ENCODE measurements around the gene ABCF1.
A peak's percentile ranks its signal among the peaks of the same experiment; 100 is the strongest.
"Not testable (repeated sequence)": the region's sequence is repeated elsewhere in the genome, so short reads cannot be mapped to it uniquely, and the experiment has no call there.

ABCF1 gene
- total RNA-seq: 105 to 119 reads per million in 2 donors

DNA sequence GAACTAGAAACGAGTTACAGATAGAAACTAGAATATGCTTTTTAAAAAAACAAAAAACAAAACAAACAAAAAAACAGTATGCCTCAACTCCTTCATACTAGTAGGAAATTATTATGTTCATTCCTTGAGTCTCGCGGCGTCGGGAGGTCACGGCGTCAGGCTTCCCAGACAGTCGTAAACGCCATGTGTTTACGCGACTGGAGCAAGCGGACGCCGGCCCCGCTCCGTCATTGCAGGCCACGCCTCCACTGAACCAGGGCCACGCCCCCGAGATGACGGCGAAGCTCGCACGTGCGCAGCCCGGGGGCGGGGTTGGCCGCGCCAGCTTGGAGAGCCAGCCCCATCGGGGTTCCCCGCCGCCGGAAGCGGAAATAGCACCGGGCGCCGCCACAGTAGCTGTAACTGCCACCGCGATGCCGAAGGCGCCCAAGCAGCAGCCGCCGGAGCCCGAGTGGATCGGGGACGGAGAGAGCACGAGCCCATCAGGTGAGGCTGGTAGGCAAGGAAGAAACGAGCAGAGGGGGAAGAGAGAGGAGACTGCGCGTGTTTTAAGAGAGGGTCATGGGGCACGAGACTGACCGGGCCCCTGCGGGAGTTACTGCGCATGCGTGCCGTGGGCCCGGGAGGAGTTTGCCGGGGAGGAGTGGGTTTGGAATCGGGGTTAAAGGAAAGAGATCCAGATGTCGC lies at the start of gene ABCF1:
TSS of gene ABCF1 (plus strand) at position 368 of the 687 bp plus-strand sequence. CDS start at position 414, 46 bp downstream.
- DNase-seq: peak; percentile 99

DNA sequence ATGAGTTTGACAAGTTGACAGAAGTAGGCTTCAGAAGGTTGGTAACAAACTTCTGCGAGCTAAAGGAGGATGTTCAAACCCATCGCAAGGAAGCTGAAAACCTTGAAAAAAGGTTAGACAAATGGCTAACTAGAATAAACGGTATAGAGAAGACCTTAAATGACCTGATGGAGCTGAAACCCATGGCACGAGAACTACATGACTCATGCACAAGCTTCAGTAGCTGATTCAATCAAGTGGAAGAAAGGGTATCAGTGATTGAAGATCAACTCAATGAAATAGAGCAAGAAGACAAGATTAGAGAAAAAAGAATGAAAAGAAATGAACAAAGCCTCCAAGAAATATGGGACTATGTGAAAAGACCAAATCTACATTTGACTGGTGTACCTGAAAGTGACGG lies 49.3 kb upstream of the ABCF1 start:
- not testable (repeated sequence) for DNase-seq

DNA sequence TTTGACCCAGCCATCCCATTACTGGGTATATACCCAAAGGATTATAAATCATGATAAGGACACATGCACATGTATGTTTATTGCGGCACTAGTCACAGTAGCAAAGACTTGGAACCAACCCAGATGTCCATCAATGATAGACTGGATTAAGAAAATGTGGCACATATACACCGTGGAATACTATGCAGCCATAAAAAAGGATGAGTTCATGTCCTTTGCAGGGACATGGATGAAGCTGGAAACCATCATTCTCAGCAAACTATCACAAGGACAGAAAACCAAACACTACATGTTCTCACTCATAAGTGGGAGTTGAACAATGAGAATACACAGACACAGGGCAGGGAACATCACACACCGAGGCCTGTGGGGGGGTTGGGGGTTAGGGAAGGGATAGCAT lies 44.8 kb upstream of the ABCF1 start:
- not testable (repeated sequence) for DNase-seq

DNA sequence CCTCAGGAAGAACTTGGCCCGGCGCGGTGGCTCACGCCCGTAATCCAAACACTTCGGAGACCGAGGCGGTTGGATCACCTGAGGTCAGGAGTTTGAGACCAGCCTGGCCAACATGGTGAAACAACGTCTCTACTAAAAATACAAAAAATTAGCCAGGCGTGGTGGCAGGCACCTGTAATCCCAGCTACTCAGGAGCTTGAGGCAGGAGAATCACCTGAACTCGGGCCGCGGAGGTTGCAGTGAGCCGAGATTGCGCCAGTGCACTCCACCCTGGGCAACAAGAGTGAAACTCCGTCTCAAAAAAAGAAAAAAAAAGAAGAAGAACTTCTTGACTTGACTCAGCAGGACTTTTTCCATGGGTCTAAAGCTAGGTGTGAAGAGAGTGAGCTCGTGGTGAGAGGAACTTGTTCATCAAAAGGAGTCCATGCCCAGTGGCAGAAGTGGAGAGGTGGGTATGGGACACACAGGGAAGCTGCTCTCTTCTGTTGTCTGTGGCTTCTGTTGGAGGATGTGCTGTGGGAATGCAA lies 41.8 kb upstream of the ABCF1 start:
- not testable (repeated sequence) for DNase-seq

DNA sequence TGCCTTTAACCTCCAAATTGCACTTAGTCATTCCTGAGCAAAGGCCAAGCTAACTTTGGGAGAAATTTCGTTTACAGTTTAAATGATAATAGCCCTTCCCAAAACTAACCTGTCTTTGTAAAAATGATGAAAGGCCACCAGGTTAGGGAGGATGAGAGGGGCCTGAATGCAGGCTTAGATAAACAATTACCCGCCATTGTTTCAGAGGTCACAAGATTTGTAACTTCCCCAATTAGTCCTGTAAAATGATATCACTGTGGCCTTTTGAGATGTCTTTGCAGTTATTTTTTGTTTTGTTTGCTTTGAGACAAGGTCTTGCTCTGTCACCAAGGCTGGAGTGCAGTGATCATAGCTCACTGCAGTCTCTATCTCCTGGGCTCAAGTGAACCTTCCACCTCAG lies 41.2 kb upstream of the ABCF1 start:
- no peak for DNase-seq

DNA sequence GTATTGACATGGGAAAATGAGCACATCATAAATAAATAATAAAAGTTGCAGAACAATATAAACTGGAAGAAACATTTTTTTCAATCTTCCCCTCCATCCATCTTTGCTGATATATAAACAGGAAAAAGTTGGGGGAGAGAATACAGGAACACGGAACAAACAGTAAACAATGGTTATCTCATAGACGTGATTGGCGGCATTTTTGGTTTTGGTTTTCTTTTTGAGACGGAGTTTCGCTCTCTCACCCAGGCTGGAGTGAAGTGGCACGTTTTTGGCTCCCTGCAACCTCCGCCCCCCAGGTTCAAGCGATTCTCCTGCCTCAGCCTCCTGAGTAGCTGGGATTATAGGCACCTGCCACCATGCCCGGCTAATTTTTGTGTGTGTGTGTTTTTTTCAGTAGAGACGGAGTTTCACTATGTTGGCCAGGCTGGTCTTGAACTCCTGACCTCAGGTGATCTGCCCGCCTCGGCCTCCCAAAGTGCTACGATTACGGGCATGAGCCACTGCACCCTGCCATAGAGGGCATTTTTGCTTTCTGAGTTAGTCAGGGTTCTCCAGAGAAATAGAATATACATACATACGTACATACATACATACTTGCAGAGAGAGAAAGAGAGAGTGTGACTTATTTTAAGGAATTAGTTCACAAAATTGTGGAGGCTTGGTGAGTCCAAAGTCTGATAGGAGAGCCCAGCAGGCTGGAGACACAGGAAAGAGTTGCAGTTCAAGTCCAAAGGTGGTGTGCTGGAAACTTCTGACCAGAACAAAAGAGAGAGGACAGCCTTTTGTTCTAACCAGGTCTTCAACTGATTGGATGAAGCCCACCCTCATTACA lies 37.6 kb upstream of the ABCF1 start:
- no peak for DNase-seq

DNA sequence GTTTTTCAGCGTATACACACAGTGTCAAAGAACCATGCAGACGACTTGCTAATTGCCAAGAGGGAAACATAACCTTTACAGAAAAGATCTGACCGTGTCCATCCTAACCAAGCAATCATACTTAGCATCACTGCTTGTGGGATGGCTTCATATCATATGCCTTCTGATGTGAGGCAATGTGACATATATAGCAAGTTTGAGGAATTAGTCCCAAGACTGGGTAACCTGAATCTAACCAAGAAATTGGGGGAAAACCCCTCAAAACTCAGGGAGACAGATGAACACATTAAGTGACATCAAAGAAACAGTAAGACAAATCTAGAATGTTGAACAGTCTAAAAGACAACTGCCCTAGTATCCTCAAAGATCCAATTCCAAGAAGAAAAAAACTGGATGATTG lies 33.3 kb upstream of the ABCF1 start:
- DNase-seq: no peak

DNA sequence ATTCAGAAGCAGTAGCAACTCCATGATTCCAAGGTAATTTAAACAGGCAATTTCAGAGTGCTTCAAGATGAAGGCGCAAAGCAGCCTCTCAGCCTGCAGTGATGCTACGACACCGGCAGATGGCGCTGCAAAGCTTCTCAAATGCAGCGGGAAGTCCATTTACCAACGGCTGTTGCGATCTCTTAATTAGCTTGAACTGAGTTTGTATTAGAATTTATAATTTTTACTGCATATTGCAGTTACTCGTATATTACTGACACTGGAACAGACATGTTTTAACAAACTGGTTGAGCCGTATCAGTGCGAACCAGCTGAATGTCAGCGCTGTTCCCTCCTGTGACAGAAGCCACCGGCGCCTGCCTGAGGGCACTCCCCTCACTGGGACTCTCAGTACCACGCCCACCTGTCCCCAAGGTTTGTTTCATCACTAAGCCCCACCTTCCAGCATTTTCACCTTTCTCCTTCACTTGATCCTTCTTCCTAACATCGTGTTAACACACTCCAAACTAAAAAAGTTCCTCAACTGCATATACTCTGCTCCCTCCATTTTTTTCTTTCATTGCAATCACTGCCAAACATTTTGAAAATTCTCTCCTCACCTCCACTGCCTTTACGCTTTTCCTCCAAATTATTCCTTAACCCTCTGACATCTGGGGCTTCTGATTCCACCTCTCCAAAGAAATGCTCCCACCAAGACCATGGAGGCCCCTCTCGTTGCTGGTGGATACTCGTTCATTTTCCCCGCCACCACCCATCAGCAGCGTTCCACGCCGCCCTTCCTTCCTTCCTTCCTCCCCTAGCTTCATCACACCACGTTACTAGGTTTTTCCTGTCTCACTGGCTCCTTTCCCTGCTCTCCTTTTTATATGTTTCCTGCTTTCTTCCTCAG lies 29.5 kb upstream of the ABCF1 start:
- DNase-seq: peak; percentile 32

DNA sequence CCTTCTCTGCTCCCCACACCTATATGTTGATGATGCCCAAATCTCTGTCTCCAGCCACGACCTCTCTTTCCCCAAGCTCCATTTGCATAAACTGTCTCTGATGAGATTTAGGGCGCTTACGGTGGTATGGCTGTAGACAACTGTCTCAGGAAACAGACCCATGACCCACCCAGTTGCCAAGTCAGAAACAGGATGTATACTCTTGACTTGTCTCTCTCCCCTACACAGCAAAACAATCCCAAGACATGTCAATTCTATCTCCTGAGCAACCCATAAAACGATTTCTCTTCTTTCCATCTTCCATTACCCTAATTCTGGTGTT lies 28.9 kb upstream of the ABCF1 start:
- no peak for DNase-seq

DNA sequence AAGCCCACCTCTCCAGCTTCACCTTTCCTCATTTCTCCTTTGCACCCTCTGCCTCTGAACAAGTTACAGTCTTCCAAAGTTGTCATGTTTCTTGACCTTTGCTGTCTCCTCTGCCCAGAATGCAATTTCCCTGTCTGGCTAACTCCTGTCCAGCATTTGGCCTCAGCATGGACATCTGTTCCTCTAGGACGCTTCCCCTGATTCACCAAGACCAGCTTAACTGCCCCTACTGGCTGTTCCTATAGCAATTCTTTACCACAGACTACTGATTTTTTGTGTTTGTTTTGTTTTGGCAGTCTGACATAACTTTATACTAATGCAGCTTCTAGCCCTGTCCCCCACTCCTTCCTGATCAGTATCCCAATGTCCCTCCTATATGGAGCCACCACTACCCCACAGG lies 28.3 kb upstream of the ABCF1 start:
- no peak for DNase-seq

DNA sequence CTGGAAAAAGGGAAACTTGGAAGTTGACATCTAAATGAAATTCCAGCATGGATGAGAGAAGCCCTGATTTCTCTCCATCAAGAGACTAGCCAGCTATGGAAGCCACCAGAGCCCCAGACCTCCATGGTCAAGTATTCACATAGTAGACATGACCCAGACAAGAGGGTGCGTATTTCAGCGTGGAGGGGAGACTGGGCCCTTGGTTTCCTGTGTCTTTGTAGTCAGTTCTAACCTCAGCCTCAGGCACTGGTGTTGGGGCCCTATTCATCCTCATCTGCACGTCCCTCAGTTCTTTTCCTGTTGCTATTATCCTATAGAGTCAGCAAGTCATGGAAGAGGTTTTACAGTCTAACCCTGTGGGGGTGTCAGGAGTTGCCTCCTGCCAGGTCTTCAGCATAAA lies 27.4 kb upstream of the ABCF1 start:
- DNase-seq: no peak

DNA sequence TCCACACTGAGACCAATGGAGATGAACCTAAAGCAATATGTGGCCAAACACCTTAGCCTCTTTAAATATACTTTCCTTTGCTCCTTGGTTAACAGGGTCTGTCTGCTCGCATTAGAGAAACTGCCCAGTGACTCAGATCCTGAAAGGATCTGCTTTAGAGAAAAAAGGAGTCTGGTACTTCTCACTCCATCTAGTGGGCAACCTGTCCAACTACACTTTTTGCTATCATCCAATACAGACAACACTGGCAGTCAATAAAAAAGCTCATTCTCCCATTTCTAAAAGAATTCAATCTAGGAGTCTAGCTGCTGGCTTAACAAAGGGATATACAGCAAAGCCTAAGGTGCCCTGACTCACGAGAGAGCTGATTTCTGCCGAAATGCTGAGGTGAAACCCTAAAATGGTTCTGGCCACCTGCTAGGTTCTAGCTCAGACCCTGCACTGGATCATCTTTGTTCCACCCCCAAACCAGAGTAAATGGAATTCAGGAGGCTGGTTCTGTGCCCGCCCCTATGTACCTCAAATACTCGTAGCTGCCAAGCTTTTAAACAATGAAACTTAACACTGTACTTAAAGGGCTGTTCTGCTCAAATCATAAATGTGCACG lies 26.5 kb upstream of the ABCF1 start:
- DNase-seq: no peak

DNA sequence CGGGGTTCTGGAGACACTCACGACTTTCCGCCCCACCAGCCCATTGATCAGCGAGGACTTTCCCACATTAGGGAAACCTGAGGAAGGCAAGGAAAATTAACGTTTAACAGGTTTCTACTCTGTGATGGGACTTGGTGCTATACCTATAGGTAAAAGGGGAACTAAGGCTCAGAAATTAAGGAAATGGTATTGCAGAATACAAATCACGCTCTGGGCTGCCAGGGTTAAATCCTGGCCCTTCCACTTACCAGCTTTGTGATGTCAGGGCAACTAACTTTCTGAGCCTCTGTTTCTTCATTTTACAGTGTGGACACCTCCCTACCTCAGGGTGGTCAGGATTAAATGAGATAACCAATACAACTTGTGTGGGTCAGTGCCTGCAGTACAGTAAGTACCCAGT lies 23.8 kb upstream of the ABCF1 start:
- no peak for DNase-seq

DNA sequence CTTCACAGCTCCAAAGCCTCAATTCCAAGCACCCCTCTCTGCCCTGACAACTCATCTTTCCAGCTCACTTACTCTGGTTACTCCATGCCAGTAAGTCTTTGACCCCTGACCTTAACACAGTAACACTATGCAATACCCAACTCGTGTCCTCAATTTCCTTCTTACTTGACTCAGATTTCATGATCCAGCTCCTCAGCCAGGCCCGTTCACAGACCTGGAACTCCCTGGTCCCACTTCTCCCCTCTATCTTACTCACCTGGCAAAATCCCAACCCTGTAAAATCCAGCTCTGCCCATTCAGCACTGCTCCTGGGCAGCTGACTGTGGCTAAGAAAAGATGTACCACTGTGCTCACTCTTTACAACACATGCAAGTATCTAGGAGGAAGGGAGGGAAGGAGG lies 22.9 kb upstream of the ABCF1 start:
- DNase-seq: no peak

DNA sequence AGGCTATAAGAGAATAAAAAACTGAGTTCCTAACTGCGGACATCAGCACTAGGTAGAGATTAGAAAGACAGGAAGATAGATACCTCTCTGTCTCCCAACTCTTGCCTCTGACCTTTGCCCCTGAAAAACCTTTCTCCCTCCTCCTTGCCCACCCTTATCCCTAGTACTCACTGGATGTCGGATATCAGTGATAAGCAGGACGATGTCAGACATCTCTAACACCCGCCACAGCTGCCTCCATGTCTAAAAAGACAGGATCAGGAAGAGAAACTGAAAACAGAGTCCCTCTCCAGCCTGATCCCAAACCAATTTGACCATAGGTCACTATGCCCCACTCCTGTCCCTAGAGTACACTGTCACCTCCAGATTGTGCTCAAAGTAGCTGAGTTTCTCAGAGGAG lies 16.8 kb upstream of the ABCF1 start:
- DNase-seq: no peak

DNA sequence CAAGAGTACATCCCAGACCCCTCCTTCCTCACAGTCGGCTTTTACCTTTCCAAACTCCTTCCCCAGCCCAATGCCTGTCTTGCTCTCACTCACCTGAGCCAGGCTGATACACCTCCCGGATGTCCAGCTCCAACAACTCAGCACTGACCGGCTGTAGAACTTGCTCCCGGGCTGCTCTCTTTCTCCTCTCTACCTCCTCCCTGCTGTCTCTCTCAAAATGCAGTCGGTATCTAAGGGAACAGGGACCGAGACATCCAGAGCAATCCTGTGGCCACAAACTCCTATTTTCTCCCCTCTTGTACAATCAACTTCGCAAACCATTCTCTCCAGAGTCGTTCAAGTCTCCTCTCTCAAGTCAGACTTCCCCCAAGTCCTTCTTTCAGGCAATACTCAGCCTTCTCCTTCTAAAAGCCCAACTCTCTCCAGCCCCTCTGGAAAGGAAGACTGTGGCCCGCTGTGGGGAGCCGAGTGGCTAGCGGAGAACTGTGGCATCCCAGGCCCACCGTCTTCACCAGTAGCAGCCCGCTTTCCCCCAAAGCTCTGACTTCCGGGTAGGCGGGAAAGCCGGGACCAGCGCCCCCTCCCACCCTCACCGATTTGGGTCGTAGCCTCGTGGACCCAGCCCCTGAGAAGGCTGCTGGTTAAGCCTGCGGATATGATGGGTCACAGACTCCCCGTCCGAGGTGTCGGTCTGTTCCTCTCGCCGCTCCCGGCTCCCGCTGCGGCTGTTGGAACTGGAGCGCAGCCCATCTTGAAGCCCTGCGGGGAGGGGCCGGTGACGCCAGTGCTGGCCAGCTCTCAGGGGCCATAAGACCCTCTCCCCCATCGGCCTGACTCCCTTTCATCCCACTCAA lies 16.1 kb upstream of the ABCF1 start:
- DNase-seq: peak; percentile 20

DNA sequence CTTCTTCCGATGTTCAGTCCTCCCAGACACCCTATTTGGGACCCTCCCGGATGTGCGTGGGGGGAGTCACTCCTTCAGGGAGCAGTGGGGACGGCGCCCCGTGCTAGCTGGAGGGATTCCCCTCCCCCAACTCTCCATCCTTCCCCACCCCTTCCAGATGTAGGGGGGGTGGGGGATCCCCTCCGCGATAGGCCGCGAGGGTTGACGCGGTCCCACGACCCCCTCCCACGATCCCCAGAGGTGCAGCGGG lies 15.5 kb upstream of the ABCF1 start:
- no peak for DNase-seq

DNA sequence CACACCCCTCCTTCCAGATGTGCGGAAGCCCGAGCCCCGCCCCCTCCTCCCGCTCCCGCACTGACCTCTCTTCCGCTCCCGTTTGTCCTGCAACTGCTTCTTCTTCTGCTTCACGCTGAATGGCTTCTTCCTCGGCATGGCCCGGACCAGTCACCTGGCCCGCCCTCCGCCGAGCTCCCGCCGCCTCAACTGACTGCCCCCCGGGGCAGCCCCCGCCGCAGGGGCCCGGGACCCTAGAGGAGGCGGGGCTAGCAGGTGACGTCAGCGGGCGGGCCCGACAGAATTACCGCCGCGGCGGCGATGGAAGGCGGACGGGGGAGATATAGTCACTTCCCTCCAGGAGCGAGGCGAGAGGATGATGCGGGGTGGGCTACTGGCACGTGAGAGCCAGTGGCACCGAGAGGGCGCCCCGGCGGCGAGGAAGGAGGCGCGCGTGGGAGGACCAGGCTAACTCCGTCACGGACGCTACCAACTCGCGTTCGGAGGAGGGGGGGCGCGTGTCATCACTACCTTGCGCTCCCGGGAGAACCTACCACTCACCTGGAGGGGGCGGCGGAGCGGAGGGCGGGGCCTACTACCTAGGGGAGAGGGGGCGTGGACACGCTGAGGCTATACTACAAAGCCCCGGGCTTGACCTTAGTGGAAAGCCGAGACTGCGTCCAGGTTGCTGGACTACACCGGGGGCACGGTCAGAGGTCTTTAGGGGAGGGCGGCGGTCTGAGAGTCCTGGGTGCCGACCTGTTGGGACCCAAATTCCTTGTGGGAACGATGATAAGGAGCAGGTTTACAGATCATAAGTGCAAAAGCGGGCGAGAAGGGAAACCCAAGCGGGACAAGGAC lies 15.0 kb upstream of the ABCF1 start, which contains the start of gene GNL1:
TSS of gene GNL1 (minus strand) at position 424 of the 840 bp plus-strand sequence. CDS start at position 138, 286 bp downstream.
- DNase-seq: peak; percentile 97

DNA sequence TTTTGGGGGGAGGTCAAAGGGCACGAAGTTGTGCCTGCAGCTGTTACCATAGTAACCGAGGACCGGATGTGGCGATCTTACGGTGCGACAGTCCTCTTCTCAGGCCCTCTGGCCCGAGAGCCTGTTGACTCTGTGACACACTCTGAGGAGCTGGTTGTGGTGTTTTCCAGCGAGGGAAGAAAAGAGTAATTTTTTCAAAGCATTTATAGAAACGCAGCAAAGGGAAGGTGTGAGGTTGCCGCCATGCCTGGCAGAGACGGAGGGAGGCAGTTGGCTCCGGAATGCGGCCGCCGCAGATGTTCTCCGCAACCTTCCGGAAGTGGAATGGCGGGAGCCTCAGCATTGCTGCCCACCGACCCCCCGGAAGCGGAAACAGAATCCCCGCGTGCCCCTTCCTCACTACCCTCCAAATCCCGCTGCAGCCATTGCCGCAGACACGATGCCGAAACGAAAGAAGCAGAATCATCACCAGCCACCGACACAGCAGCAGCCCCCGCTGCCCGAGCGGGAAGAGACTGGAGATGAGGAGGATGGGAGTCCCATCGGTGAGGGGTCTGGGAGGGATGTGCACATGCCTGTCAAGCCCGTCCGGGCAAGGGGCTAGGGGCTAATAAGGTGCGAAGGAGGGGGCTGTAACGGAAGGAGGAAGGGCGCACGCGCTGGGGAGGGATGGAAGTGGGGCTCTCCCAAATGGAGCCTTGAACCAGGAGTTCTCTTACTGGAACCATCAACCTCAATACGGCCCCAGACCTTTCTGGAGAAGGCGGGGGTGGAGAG lies 14.1 kb upstream of the ABCF1 start, which contains the start of gene PRR3:
TSS of gene PRR3 (plus strand) at position 390 of the 777 bp plus-strand sequence. CDS start at position 440, 50 bp downstream.
- peak; percentile 57 for DNase-seq

DNA sequence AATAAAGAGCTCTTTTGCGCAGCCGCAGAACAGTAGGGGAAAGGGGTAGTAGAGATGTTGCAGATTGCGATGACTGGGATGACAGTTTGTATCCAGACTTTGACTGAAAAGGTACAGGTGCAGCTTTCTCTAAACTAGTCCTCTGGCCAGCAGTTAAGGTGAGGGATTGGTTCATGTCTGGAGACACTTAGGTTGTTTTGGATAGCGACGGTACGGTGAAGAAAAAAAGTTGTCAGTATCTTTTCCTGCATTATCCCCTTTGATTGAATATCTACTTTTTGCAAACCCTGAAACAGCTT lies 13.6 kb upstream of the ABCF1 start:
- no peak for DNase-seq
